ENCODE results near the gene IFNAR2. TPM values are rescaled to one million over a fixed set of nuclear protein-coding genes. Genes with fewer than 3 reads are reported as not detected.

The IFNAR2 gene
- total RNA-seq, 1 experiment from 2014 or later = 31.0 TPM

DNA sequence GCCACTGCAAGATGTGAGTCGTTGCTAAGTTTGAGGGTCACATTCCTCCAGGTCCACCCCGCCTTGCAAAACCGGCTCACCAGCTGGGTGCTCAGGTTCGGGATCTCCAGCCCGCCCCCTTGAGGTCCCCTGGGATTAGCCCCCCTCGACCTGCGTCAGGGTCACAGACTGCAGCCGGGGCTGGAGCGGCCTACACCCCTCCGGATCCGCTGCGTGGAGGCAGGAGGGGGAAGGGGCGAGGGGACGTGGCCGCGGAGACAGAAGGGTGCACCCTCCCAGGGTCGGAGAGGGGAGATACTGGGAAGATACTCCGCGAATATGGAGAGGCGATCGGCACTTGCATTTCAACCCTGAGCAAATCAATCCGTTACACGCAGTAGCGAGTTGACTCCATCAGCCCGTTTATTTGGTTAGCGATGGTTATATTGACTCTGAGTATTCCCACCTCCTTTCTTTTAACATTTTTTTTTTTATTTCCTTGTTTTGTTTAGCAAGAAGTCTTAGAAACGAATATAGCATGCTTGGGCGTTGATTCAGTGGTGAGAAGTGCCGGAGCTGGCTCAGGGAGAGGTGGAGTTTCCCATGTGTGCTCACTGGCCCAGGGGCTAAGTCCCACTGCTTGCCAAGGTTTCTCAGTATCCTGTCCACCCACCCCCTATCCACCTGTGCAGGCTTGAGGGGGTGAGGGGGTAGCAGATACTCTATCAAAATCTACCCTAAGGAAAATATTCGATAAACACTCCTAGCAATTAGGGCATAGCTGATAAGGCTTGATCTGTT lies 997 bp downstream of the IFNAR2 start:
- TF ChIP-seq, protein P1, sequence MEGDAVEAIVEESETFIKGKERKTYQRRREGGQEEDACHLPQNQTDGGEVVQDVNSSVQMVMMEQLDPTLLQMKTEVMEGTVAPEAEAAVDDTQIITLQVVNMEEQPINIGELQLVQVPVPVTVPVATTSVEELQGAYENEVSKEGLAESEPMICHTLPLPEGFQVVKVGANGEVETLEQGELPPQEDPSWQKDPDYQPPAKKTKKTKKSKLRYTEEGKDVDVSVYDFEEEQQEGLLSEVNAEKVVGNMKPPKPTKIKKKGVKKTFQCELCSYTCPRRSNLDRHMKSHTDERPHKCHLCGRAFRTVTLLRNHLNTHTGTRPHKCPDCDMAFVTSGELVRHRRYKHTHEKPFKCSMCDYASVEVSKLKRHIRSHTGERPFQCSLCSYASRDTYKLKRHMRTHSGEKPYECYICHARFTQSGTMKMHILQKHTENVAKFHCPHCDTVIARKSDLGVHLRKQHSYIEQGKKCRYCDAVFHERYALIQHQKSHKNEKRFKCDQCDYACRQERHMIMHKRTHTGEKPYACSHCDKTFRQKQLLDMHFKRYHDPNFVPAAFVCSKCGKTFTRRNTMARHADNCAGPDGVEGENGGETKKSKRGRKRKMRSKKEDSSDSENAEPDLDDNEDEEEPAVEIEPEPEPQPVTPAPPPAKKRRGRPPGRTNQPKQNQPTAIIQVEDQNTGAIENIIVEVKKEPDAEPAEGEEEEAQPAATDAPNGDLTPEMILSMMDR (IDR thresholded peaks at IDR 0.05; ENCODE audit: unreplicated experiment) = no peak
- H3K27ac Mint-ChIP-seq (ENCODE audit: unreplicated experiment) = no peak overlapping the region
- intact Hi-C loops (cut with micrococcal nuclease; ENCODE audit: unreplicated experiment) = no loop called here
- H3K9me3 Mint-ChIP-seq (ENCODE audit: low read depth, unreplicated experiment) = no peaks in the 10 kb centered on the region
- CTCF ChIA-PET = no interaction called here
- H3K4me1 Mint-ChIP-seq (ENCODE audit: low read depth, unreplicated experiment) = peaks cover 43% of the 10 kb centered on the region
- peak; percentile 56 for DNase-seq
- H3K36me3 Mint-ChIP-seq (ENCODE audit: insufficient read depth, unreplicated experiment) = peaks cover 22% of the 10 kb centered on the region
- no TSS peak for BruUV-seq (replicated peaks)
- peak overlapping the region; percentile 77 for H3K4me3 Mint-ChIP-seq (ENCODE audit: low read depth, unreplicated experiment)
- no peaks in the 10 kb centered on the region for H3K27me3 Mint-ChIP-seq (ENCODE audit: unreplicated experiment)

DNA sequence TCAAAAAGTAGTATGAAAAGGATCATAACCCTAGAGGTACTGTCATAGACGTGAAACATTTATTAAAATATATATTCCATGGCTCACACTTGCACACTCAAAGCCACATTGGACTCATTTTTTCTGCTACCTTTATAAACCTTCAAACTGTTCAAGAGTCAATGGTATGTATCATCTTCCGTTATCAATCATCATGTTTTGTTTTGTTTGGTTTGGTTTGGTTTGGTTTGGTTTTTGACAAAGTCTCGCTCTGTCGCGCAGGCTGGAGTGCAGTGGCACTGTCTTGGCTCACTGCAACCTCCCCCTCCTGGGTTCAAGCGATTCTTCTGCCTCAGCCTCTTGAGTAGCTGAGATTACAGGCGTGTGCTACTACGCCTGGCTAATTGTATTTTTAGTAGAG lies 1.8 kb downstream of the IFNAR2 start:
- peaks cover 37% of the 10 kb centered on the region for H3K4me1 Mint-ChIP-seq (ENCODE audit: low read depth, unreplicated experiment)
- H3K4me3 Mint-ChIP-seq (ENCODE audit: low read depth, unreplicated experiment) = peak overlapping the region; percentile 77
- no peaks in the 10 kb centered on the region for H3K27me3 Mint-ChIP-seq (ENCODE audit: unreplicated experiment)
- DNase-seq = no peak
- CTCF ChIA-PET = no interaction called here
- TF ChIP-seq, protein P1 (IDR thresholded peaks at IDR 0.05; ENCODE audit: unreplicated experiment) = no peak
- TSS peak; percentile 47 for BruUV-seq (replicated peaks)
- no peaks in the 10 kb centered on the region for H3K9me3 Mint-ChIP-seq (ENCODE audit: low read depth, unreplicated experiment)
- intact Hi-C loops (cut with micrococcal nuclease; ENCODE audit: unreplicated experiment) = no loop called here
- peak overlapping the region; percentile 12 for H3K27ac Mint-ChIP-seq (ENCODE audit: unreplicated experiment)
- peaks cover 22% of the 10 kb centered on the region for H3K36me3 Mint-ChIP-seq (ENCODE audit: insufficient read depth, unreplicated experiment)

DNA sequence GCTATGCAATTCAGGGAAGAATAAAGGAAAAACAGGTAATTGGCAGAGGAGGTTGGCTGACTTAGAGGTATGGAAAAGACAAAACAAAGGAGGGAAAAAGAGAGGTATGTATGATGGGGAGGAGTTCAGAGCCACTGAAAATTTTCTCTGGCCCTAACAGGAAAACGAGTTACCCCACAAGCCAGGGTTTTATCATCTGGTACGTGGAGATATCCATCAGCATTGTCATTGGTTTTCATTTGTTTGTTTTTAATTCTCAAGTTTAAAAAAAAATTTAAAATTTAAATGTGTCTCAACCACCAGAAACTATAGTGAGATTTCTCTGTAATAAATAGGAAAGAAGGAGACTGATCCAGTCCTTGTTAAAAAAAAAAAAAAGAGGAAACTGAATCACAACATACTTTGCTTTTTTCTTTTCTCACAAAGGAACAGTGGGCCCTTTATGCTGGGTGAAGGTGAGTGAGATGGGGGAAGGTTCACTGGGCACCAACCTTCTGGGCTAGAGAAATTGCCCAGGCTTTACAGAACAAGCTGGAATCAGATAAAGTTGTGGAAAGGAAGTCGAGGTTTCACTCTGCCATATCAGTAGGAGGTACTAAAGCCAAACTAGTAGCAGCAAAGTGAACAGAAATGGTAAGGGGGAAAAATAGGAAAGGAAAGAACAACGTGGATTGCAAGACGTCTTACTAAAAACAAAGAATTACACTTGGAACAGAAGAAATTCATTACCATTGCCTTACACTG lies 2.7 kb downstream of the IFNAR2 start:
- TF ChIP-seq, protein P1 (IDR thresholded peaks at IDR 0.05; ENCODE audit: unreplicated experiment) = no peak
- Mint-ChIP-seq H3K9me3 (ENCODE audit: low read depth, unreplicated experiment) (no peaks in the 10 kb centered on the region), H3K4me3 (ENCODE audit: low read depth, unreplicated experiment) (peak overlapping the region; percentile 77), H3K27me3 (ENCODE audit: unreplicated experiment) (no peaks in the 10 kb centered on the region), H3K36me3 (ENCODE audit: insufficient read depth, unreplicated experiment) (peaks cover 26% of the 10 kb centered on the region), H3K4me1 (ENCODE audit: low read depth, unreplicated experiment) (peaks cover 27% of the 10 kb centered on the region), H3K27ac (ENCODE audit: unreplicated experiment) (peak overlapping the region; percentile 39)
- CTCF ChIA-PET = no interaction called here
- no peak for DNase-seq
- no TSS peak for BruUV-seq (replicated peaks)
- intact Hi-C loops (cut with micrococcal nuclease; ENCODE audit: unreplicated experiment) = no loop called here

DNA sequence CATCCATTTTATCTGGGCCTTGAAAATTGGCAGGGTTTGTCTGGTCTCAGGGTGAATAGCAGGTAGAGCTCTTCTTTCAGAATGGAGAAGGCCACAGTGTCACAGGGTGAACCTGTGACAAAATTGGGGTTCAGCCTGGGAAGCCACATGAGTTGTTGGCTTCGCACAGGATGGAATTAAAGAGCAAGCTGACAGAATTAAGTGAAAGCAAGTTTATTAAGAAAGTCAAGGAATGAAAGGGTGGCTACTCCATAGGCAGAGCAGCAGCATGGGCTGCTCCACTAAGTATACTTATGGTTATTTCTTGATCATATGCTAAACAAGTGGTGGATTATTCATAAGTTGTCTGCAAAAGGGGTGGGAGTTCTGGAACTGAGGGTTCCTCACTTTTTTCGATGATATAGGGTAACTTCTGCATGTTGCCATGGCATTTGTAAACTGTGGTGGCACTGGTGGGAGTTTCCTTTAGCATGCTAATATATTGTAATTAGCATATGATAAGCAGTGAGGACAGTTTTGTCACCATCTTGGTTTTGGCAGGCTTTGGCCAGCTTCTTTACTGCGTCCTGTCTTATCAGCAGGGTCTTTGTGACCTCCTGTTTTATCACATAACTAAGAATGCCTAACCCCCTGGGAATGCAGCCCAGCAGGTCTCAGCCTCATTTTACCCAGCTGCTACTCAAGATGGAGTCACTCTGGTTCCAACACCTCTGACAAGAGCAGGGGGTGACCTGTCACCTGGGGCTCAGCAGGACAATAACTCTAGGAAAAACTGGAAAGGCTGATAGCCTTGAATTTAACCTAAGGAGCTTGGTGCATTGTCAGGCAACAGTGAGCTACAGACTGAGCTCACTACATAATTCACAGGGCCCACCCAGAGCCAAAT lies 5.1 kb downstream of the IFNAR2 start:
- H3K27me3 Mint-ChIP-seq (ENCODE audit: unreplicated experiment) = no peaks in the 10 kb centered on the region
- no peak overlapping the region for H3K27ac Mint-ChIP-seq (ENCODE audit: unreplicated experiment)
- CTCF ChIA-PET = interaction anchor here (0.6 kb wide), 1 partner anchor 197 kb away, joined by 3 read pairs; no protein-coding TSS in a partner anchor
- TF ChIP-seq, protein P1 (IDR thresholded peaks at IDR 0.05; ENCODE audit: unreplicated experiment) = no peak
- peaks cover 26% of the 10 kb centered on the region for H3K36me3 Mint-ChIP-seq (ENCODE audit: insufficient read depth, unreplicated experiment)
- no peak for DNase-seq
- intact Hi-C loops (cut with micrococcal nuclease; ENCODE audit: unreplicated experiment) = no loop called here
- no TSS peak for BruUV-seq (replicated peaks)
- H3K4me1 Mint-ChIP-seq (ENCODE audit: low read depth, unreplicated experiment) = peaks cover 28% of the 10 kb centered on the region
- H3K4me3 Mint-ChIP-seq (ENCODE audit: low read depth, unreplicated experiment) = no peak overlapping the region
- no peaks in the 10 kb centered on the region for H3K9me3 Mint-ChIP-seq (ENCODE audit: low read depth, unreplicated experiment)

All from Calu3 (cell line).